Fibroblast of lung (primary cell): ENCODE data around the gene SUGP2. TPM values are rescaled to one million over a fixed set of nuclear protein-coding genes. Genes with fewer than 3 reads are reported as not detected.

Experiments used
- DNase-seq, 2 donors: peaks; one replicate each; pipeline versions ENCODE4 v3.0.0 to v3.0.0-alpha.2; 2010; ENCODE audit warnings: low read depth in 2 of 2
- H2AFZ ChIP-seq: 2 replicates; pipeline ENCODE4 v1.5.1; 2012; ENCODE audit warnings: low read length, control low read depth, inconsistent platforms
- H3K27ac ChIP-seq: 2 replicates; pipeline ENCODE4 v1.5.1; 2011; ENCODE audit warnings: low read length, control low read depth; ENCODE audit not compliant: insufficient read depth
- H3K27me3 ChIP-seq: 2 replicates; pipeline ENCODE4 v1.5.1; 2011; ENCODE audit warnings: mild to moderate bottlenecking, low read length; ENCODE audit not compliant: control insufficient read depth, insufficient read depth
- H3K36me3 ChIP-seq: 2 replicates; pipeline ENCODE4 v1.5.1; 2011; ENCODE audit warnings: low read length; ENCODE audit not compliant: control insufficient read depth, insufficient read depth
- H3K4me1 ChIP-seq: 2 replicates; pipeline ENCODE4 v1.5.1; 2011; ENCODE audit warnings: low read length; ENCODE audit not compliant: control insufficient read depth, insufficient read depth; ENCODE audit errors: extremely low read depth
- H3K4me2 ChIP-seq: 2 replicates; pipeline ENCODE4 v1.5.1; 2011; ENCODE audit warnings: low read length, control low read depth; ENCODE audit not compliant: insufficient read depth; ENCODE audit errors: extremely low read depth
- H3K4me3 ChIP-seq, 4 experiments: fragments of 200-600 bp in 1 of 4; sonication (generic) in 1 of 4; replicated peaks in 1 of 4; 2 replicates each; pipeline ENCODE4 v1.5.1; 2011 to 2016; ENCODE audit warnings: low read length in 4 of 4, low read depth in 3 of 4, mild to moderate bottlenecking in 3 of 4, control low read depth in 2 of 4, inconsistent platforms in 1 of 4, mixed read lengths in 1 of 4; ENCODE audit not compliant: insufficient read depth in 1 of 4; ENCODE audit errors: control extremely low read depth in 1 of 4
- H3K79me2 ChIP-seq: 2 replicates; pipeline ENCODE4 v1.5.1; 2012; ENCODE audit warnings: mild to moderate bottlenecking, low read length, inconsistent platforms; ENCODE audit not compliant: control insufficient read depth, insufficient read depth
- H3K9ac ChIP-seq: 2 replicates; pipeline ENCODE4 v1.5.1; 2011; ENCODE audit warnings: mild to moderate bottlenecking, low read length, control low read depth; ENCODE audit not compliant: insufficient read depth
- H3K9me3 ChIP-seq: 2 replicates; pipeline ENCODE4 v1.5.1; 2012; ENCODE audit warnings: low read depth, low read length; ENCODE audit not compliant: control insufficient read depth, insufficient read depth
- H4K20me1 ChIP-seq: 2 replicates; pipeline ENCODE4 v1.5.1; 2011; ENCODE audit warnings: low read length; ENCODE audit not compliant: control insufficient read depth, insufficient read depth; ENCODE audit errors: extremely low read depth
- CTCF ChIP-seq, 2 donors: IDR thresholded peaks in 1 of 2; conservative IDR thresholded peaks in 1 of 2; 1 replicate in 1 of 2; 2 replicates in 1 of 2; pipeline ENCODE4 v1.5.1; 2011 to 2012; ENCODE audit warnings: low read length in 2 of 2, control low read depth in 1 of 2, inconsistent platforms in 1 of 2, low read depth in 1 of 2, mild to moderate bottlenecking in 1 of 2
- EZH2 ChIP-seq: IDR thresholded peaks from 2 replicates; pipeline ENCODE4 v1.5.1; 2012; ENCODE audit warnings: low read length, control low read depth, mild to moderate bottlenecking; ENCODE audit errors: missing control alignments
- polyA minus RNA-seq: library from RNA; depleted of rRNA, polyadenylated mRNA; stranded (reverse); fragments of >200 nt; gene quantifications from 2 replicates; pipeline ENCODE4 v1.2.3, GENCODE V29; 2011; ENCODE audit warnings: low replicate concordance
- polyA plus RNA-seq, 2 donors: library from polyadenylated mRNA; depleted of rRNA in 1 of 2; stranded (reverse) in 1 of 2; unstranded in 1 of 2; fragments of >200 nt; gene quantifications; 2 replicates each; pipeline ENCODE4 v1.2.1, GENCODE V29; 2011 to 2012; ENCODE audit warnings: missing spikeins in 1 of 2
- total RNA-seq: library from RNA; depleted of rRNA; stranded (reverse); fragments of >200 nt; gene quantifications from 2 replicates; pipeline ENCODE4 v1.2.1, GENCODE V29; 2014

The SUGP2 gene
- total RNA-seq: 24.7 and 31.4 TPM in 2 replicates
- 29.2 and 32.9 TPM in 2 replicates for polyA plus RNA-seq
- 28.6 and 32.3 TPM in 2 replicates for polyA plus RNA-seq (2012)
- polyA minus RNA-seq: 12.9 and 26.8 TPM in 2 replicates

- peaks cover 2% of the 10 kb centered on the region for H3K36me3 ChIP-seq
- H3K4me2 ChIP-seq: peak within 1 kb of the TSS; percentile 94
- H3K4me3 ChIP-seq: peak within 1 kb of the TSS; percentile 75 to 96 (median 94)
- peak; percentile 77 to 86 for DNase-seq
- peaks cover 58% of the 10 kb centered on the region for H3K79me2 ChIP-seq
- no peaks in the 10 kb centered on the region for H3K9me3 ChIP-seq
- H3K27ac ChIP-seq: peak within 1 kb of the TSS; percentile 93
- TF ChIP-seq EZH2 (no peak), CTCF (conservative IDR thresholded peaks at IDR 0.05 in 1 of 2, IDR thresholded peaks at IDR 0.05 in 1 of 2; ENCODE audit: low read depth in 1 of 2, low read length in 2 of 2) (no peak)
- no peaks in the 10 kb centered on the region for H4K20me1 ChIP-seq
- H2AFZ ChIP-seq: peak within 1 kb of the TSS; percentile 98
- peaks cover 4% of the 10 kb centered on the region for H3K4me1 ChIP-seq
- H3K27me3 ChIP-seq: no peaks in the 10 kb centered on the region
- peak within 1 kb of the TSS; percentile 98 for H3K9ac ChIP-seq
Observed at GRCh38 chr19:19033426-19034203, at the start of gene SUGP2, which contains the start of gene ARMC6. SUGP2 (minus strand) TSS chr19:19033517; CDS start chr19:19031071, 2,446 bp downstream. ARMC6 (plus strand) TSS chr19:19033603; CDS start chr19:19034210, 607 bp downstream.

- no peak for TF ChIP-seq CTCF (conservative IDR thresholded peaks at IDR 0.05 in 1 of 2, IDR thresholded peaks at IDR 0.05 in 1 of 2; ENCODE audit: low read depth in 1 of 2, low read length in 2 of 2)
- TF ChIP-seq EZH2: no peak
- Histone ChIP-seq H3K4me3 (no peak overlapping the region), H3K4me1 (peaks cover 3% of the 10 kb centered on the region), H4K20me1 (no peaks in the 10 kb centered on the region), H3K4me2 (no peak overlapping the region), H3K79me2 (no peaks in the 10 kb centered on the region), H3K36me3 (no peaks in the 10 kb centered on the region), H3K9me3 (no peaks in the 10 kb centered on the region), H2AFZ (no peak overlapping the region), H3K27me3 (no peaks in the 10 kb centered on the region), H3K27ac (no peak overlapping the region), H3K9ac (no peak overlapping the region)
- peak; percentile 18 to 39 for DNase-seq
Observed at GRCh38 chr19:19081642-19082151, 48.4 kb upstream of the SUGP2 start.

GRCh38 chr19:19079571-19079970, 46.3 kb upstream of the SUGP2 start:
- H3K79me2 ChIP-seq: no peaks in the 10 kb centered on the region
- no peak overlapping the region for H3K27ac ChIP-seq
- no peak overlapping the region for H3K4me3 ChIP-seq
- H3K36me3 ChIP-seq: no peaks in the 10 kb centered on the region
- no peak for DNase-seq
- H3K9ac ChIP-seq: no peak overlapping the region
- no peaks in the 10 kb centered on the region for H4K20me1 ChIP-seq
- H3K9me3 ChIP-seq: no peaks in the 10 kb centered on the region
- TF ChIP-seq CTCF (conservative IDR thresholded peaks at IDR 0.05 in 1 of 2, IDR thresholded peaks at IDR 0.05 in 1 of 2; ENCODE audit: low read depth in 1 of 2, low read length in 2 of 2) (no peak), EZH2 (no peak)
- H3K27me3 ChIP-seq: no peaks in the 10 kb centered on the region
- no peak overlapping the region for H3K4me2 ChIP-seq
- H3K4me1 ChIP-seq: peaks cover 3% of the 10 kb centered on the region
- H2AFZ ChIP-seq: no peak overlapping the region
